Activated CD8-positive, alpha-beta memory T cell treated with anti-CD3 and anti-CD28 coated beads for 36 hours (primary cell): ENCODE results near the gene TTLL11. TPM values are rescaled to one million over a fixed set of nuclear protein-coding genes. Genes with fewer than 3 reads are reported as not detected.

Experiments
- CTCF ChIA-PET: fragments of 350-600 bp; sonication (Branson Sonifier 250); formaldehyde crosslinking; loops from one replicate; lab custom pipeline; 2021; ENCODE audit warnings: antibody characterized with exemption; lab: Charles Lee
- POLR2A ChIA-PET: fragments of 350-600 bp; sonication (Branson Sonifier 250); formaldehyde crosslinking; loops from one replicate; lab custom pipeline; 2021; ENCODE audit warnings: antibody characterized with exemption; lab: Charles Lee
- total RNA-seq, 2 experiments: library from RNA; stranded (reverse); gene quantifications; one replicate each; pipeline ENCODE4 v1.2.3, GENCODE V29; 2021

TTLL11 gene
- total RNA-seq, 2 experiments from 2014 or later = 2.0 to 2.6 TPM

GRCh38 chr9:121943463-121943862 is 149.6 kb downstream of the TTLL11 start:
- ChIA-PET POLR2A (no interaction called here), CTCF (no interaction called here)

- ChIA-PET POLR2A (no interaction called here), CTCF (no interaction called here)
These were observed 150.2 kb downstream of the TTLL11 start for GRCh38 chr9:121942866-121943382.

GRCh38 chr9:121942313-121942712 is 150.8 kb downstream of the TTLL11 start:
- CTCF ChIA-PET = interaction anchor here (1.0 kb wide), 1 partner anchor 10 kb away, joined by 3 read pairs; no protein-coding TSS in a partner anchor
- POLR2A ChIA-PET = no interaction called here

- ChIA-PET POLR2A (no interaction called here), CTCF (no interaction called here)
These were observed 153.5 kb downstream of the TTLL11 start for GRCh38 chr9:121939643-121940042.

- POLR2A ChIA-PET = no interaction called here
- CTCF ChIA-PET = no interaction called here
These were observed 154.5 kb downstream of the TTLL11 start for GRCh38 chr9:121938621-121939020.

- POLR2A ChIA-PET = no interaction called here
- CTCF ChIA-PET = no interaction called here
These were observed 155.9 kb downstream of the TTLL11 start for GRCh38 chr9:121937240-121937639.

GRCh38 chr9:121935739-121936138 is 157.4 kb downstream of the TTLL11 start:
- ChIA-PET CTCF (no interaction called here), POLR2A (no interaction called here)

- CTCF ChIA-PET = no interaction called here
- POLR2A ChIA-PET = no interaction called here
These were observed 162.2 kb downstream of the TTLL11 start for GRCh38 chr9:121930956-121931355.

- POLR2A ChIA-PET = no interaction called here
These were observed 162.9 kb downstream of the TTLL11 start for GRCh38 chr9:121929893-121930875.

GRCh38 chr9:121927636-121928035 is 165.5 kb downstream of the TTLL11 start:
- POLR2A ChIA-PET = no interaction called here
- CTCF ChIA-PET = no interaction called here

More at GRCh38 chr9:121929893-121930875, 162.9 kb downstream of the TTLL11 start:
- CTCF ChIA-PET = no interaction called here

- ChIA-PET CTCF (no interaction called here), POLR2A (no interaction called here)
These were observed 166.0 kb downstream of the TTLL11 start for GRCh38 chr9:121927081-121927480.

- ChIA-PET POLR2A (no interaction called here), CTCF (no interaction called here)
These were observed 166.7 kb downstream of the TTLL11 start for GRCh38 chr9:121926351-121926801.

GRCh38 chr9:121925935-121926334 is 167.2 kb downstream of the TTLL11 start:
- ChIA-PET POLR2A (no interaction called here), CTCF (no interaction called here)

GRCh38 chr9:121924700-121925099 is 168.4 kb downstream of the TTLL11 start:
- CTCF ChIA-PET = no interaction called here
- POLR2A ChIA-PET = no interaction called here

- POLR2A ChIA-PET = no interaction called here
- CTCF ChIA-PET = no interaction called here
These were observed 171.7 kb downstream of the TTLL11 start for GRCh38 chr9:121921444-121921843.

GRCh38 chr9:121917375-121918335 is 175.5 kb downstream of the TTLL11 start:
- ChIA-PET CTCF (no interaction called here), POLR2A (no interaction called here)

GRCh38 chr9:121915304-121915625 is 177.8 kb downstream of the TTLL11 start:
- POLR2A ChIA-PET = no interaction called here
- CTCF ChIA-PET = no interaction called here

GRCh38 chr9:121914604-121915303 is 178.4 kb downstream of the TTLL11 start:
- CTCF ChIA-PET = no interaction called here
- POLR2A ChIA-PET = no interaction called here

GRCh38 chr9:121914017-121914595 is 179.0 kb downstream of the TTLL11 start:
- POLR2A ChIA-PET = no interaction called here
- CTCF ChIA-PET = no interaction called here
